OCI-LY1 (cell line): ENCODE measurements around the gene NR1D2.
"Not testable (repeated sequence)": the region's sequence is repeated elsewhere in the genome, so short reads cannot be mapped to it uniquely, and the experiment has no call there.

Source experiments
- H2AFZ ChIP-seq: fragments of 200-600 bp; sonication (generic), shearing (Covaris generic); 2 replicates; pipeline ENCODE4 v1.6.0; 2014; ENCODE audit warnings: antibody characterized with exemption, mild to moderate bottlenecking, low read length
- H3F3A ChIP-seq: fragments of 200-600 bp; sonication (generic), shearing (Covaris generic); 2 replicates; pipeline ENCODE4 v1.6.0; 2014; ENCODE audit warnings: mild to moderate bottlenecking, antibody characterized with exemption, low read length, moderate library complexity; ENCODE audit not compliant: insufficient read depth
- H3K27ac ChIP-seq: fragments of 200-600 bp; sonication (generic); 2 replicates; pipeline ENCODE4 v1.5.1; 2014; ENCODE audit warnings: low read length, mixed run types, mild to moderate bottlenecking, low read depth; ENCODE audit not compliant: poor library complexity, severe bottlenecking
- H3K27me3 ChIP-seq: fragments of 200-600 bp; sonication (generic); 2 replicates; pipeline ENCODE4 v1.6.0; 2014; ENCODE audit warnings: antibody characterized with exemption, mild to moderate bottlenecking, low read length, moderate library complexity; ENCODE audit not compliant: insufficient read depth
- H3K36me3 ChIP-seq: fragments of 200-600 bp; sonication (generic); 2 replicates; pipeline ENCODE4 v1.6.1; 2014; ENCODE audit warnings: mild to moderate bottlenecking, antibody characterized with exemption, low read length, moderate library complexity, mixed read lengths; ENCODE audit not compliant: insufficient read depth
- H3K4me1 ChIP-seq: fragments of 200-600 bp; sonication (generic); 2 replicates; pipeline ENCODE4 v1.5.1; 2014; ENCODE audit warnings: mild to moderate bottlenecking, low read length, moderate library complexity; ENCODE audit not compliant: insufficient read depth, severe bottlenecking
- H3K4me2 ChIP-seq: fragments of 200-600 bp; sonication (generic), shearing (Covaris generic); 2 replicates; pipeline ENCODE4 v1.6.1; 2014; ENCODE audit warnings: low read length
- H3K4me3 ChIP-seq: fragments of 200-600 bp; sonication (generic); 2 replicates; pipeline ENCODE4 v1.5.1; 2014; ENCODE audit warnings: low read length, low read depth, mild to moderate bottlenecking, mixed read lengths; ENCODE audit not compliant: poor library complexity, severe bottlenecking
- H3K79me2 ChIP-seq: fragments of 200-600 bp; shearing (Covaris generic); 2 replicates; pipeline ENCODE4 v1.6.1; 2016; ENCODE audit warnings: mixed run types, low read length, mixed read lengths; ENCODE audit not compliant: insufficient read depth
- H3K9ac ChIP-seq: fragments of 200-600 bp; sonication (generic), shearing (Covaris generic); 2 replicates; pipeline ENCODE4 v1.6.1; 2014; ENCODE audit warnings: mild to moderate bottlenecking, low read length, mixed read lengths
- H3K9me2 ChIP-seq: fragments of 200-600 bp; sonication (generic), shearing (Covaris generic); 2 replicates; pipeline ENCODE4 v1.6.1; 2014; ENCODE audit warnings: low read depth, mild to moderate bottlenecking, low read length, mixed read lengths
- H3K9me3 ChIP-seq: fragments of 200-600 bp; shearing (Covaris generic); 2 replicates; pipeline ENCODE4 v1.6.1; 2014; ENCODE audit warnings: low read length, mixed read lengths
- H4K20me1 ChIP-seq: fragments of 200-600 bp; sonication (generic), shearing (Covaris generic); 2 replicates; pipeline ENCODE4 v1.6.0; 2016; ENCODE audit warnings: mild to moderate bottlenecking, low read length; ENCODE audit not compliant: insufficient read depth
- CTCF ChIP-seq: fragments of 200-600 bp; sonication (generic), shearing (Covaris generic); IDR thresholded peaks from 2 replicates; pipeline ENCODE4 v1.5.1; 2017; ENCODE audit warnings: mild to moderate bottlenecking, antibody characterized with exemption, low read length, moderate library complexity, mixed read lengths
- EZH2 ChIP-seq: fragments of 200-600 bp; sonication (generic), shearing (Covaris generic); IDR thresholded peaks from 2 replicates; pipeline ENCODE4 v1.8.0; 2017; ENCODE audit warnings: borderline replicate concordance, mixed run types, mild to moderate bottlenecking, antibody characterized with exemption, low read length, moderate library complexity, mixed read lengths

Gene NR1D2

GRCh38 chr3:24025805-24026204 is 80.7 kb downstream of the NR1D2 start:
- no peak overlapping the region for H3K27ac ChIP-seq
- H3K9me3 ChIP-seq: no peaks in the 10 kb centered on the region
- no peak overlapping the region for H2AFZ ChIP-seq
- no peaks in the 10 kb centered on the region for H3F3A ChIP-seq
- no peak overlapping the region for H3K4me2 ChIP-seq
- H3K79me2 ChIP-seq: no peaks in the 10 kb centered on the region
- no peak for TF ChIP-seq EZH2
- no peak for TF ChIP-seq CTCF
- H3K4me3 ChIP-seq: no peak overlapping the region
- no peaks in the 10 kb centered on the region for H3K9me2 ChIP-seq
- no peaks in the 10 kb centered on the region for H3K27me3 ChIP-seq
- H3K9ac ChIP-seq: no peak overlapping the region
- no peaks in the 10 kb centered on the region for H3K4me1 ChIP-seq
- no peaks in the 10 kb centered on the region for H4K20me1 ChIP-seq
- H3K36me3 ChIP-seq: no peaks in the 10 kb centered on the region

- not testable (repeated sequence) for H3K9me3 ChIP-seq, H3K9me2 ChIP-seq, H2AFZ ChIP-seq, H3K4me2 ChIP-seq, H3K79me2 ChIP-seq, H3K4me3 ChIP-seq, H3K36me3 ChIP-seq, H4K20me1 ChIP-seq, H3K27me3 ChIP-seq, H3K9ac ChIP-seq, H3F3A ChIP-seq, H3K27ac ChIP-seq, H3K4me1 ChIP-seq
These were observed 81.6 kb downstream of the NR1D2 start for GRCh38 chr3:24026665-24027064.

GRCh38 chr3:24027946-24028345 is 82.9 kb downstream of the NR1D2 start:
- Histone ChIP-seq H3K9me2 (no peaks in the 10 kb centered on the region), H3K4me3 (no peak overlapping the region), H3K4me1 (no peaks in the 10 kb centered on the region), H3K36me3 (no peaks in the 10 kb centered on the region; the same call in 1 of the 2 replicates), H3K9me3 (no peaks in the 10 kb centered on the region; the same call in 1 of the 2 replicates), H3K4me2 (no peak overlapping the region), H3K9ac (no peak overlapping the region), H4K20me1 (no peaks in the 10 kb centered on the region), H3F3A (no peaks in the 10 kb centered on the region), H3K27me3 (no peaks in the 10 kb centered on the region), H2AFZ (no peak overlapping the region), H3K79me2 (no peaks in the 10 kb centered on the region), H3K27ac (no peak overlapping the region)
- no peak for TF ChIP-seq CTCF
- no peak for TF ChIP-seq EZH2
